Muscle layer of duodenum (tissue), 2 donors: ENCODE data around the gene ZNF23.

Experiments
- H3K27ac ChIP-seq: one replicate; pipeline ENCODE4 v1.7.0; 2013; ENCODE audit warnings: mild to moderate bottlenecking, low read length
- H3K27me3 ChIP-seq: one replicate; pipeline ENCODE4 v1.7.0; 2013; ENCODE audit warnings: low read depth, mild to moderate bottlenecking, control low read depth, low read length
- H3K36me3 ChIP-seq, 2 donors: one replicate each; pipeline ENCODE4 v1.7.0; 2013; ENCODE audit warnings: low read length in 2 of 2, control low read depth in 1 of 2, mild to moderate bottlenecking in 1 of 2; ENCODE audit not compliant: insufficient read depth in 2 of 2, control insufficient read depth in 1 of 2
- H3K4me1 ChIP-seq, 2 donors: one replicate each; pipeline ENCODE4 v1.7.0; 2013; ENCODE audit warnings: low read length in 2 of 2, mild to moderate bottlenecking in 2 of 2, control low read depth in 1 of 2, moderate library complexity in 1 of 2; ENCODE audit not compliant: insufficient read depth in 2 of 2, control insufficient read depth in 1 of 2
- H3K4me3 ChIP-seq, 2 donors: one replicate each; pipeline ENCODE4 v1.7.0; 2013; ENCODE audit warnings: low read length in 2 of 2, low read depth in 1 of 2, mild to moderate bottlenecking in 1 of 2
- H3K9me3 ChIP-seq, 2 donors: one replicate each; pipeline ENCODE4 v1.7.0; 2013; ENCODE audit warnings: low read length in 2 of 2, control low read depth in 1 of 2, mild to moderate bottlenecking in 1 of 2; ENCODE audit not compliant: control insufficient read depth in 1 of 2
- donor health status: healthy.

The ZNF23 gene

GRCh38 chr16:71426880-71427615 lies 35.0 kb downstream of the ZNF23 start:
- H3K36me3 ChIP-seq: no peaks in the 10 kb centered on the region
- H3K27me3 ChIP-seq: peaks cover 7% of the 10 kb centered on the region
- H3K4me3 ChIP-seq: no peak overlapping the region
- no peaks in the 10 kb centered on the region for H3K4me1 ChIP-seq
- H3K9me3 ChIP-seq: peaks cover 0 to 6% of the 10 kb centered on the region in 2 donors
- no peak overlapping the region for H3K27ac ChIP-seq

- Histone ChIP-seq H3K27me3 (peaks cover 7% of the 10 kb centered on the region), H3K27ac (no peak overlapping the region), H3K4me1 (no peaks in the 10 kb centered on the region), H3K4me3 (no peak overlapping the region), H3K36me3 (no peaks in the 10 kb centered on the region), H3K9me3 (peaks cover 0 to 6% of the 10 kb centered on the region in 2 donors)
These were observed 35.8 kb downstream of the ZNF23 start for GRCh38 chr16:71426069-71426879.

GRCh38 chr16:71425746-71426068 lies 36.3 kb downstream of the ZNF23 start:
- no peaks in the 10 kb centered on the region for H3K36me3 ChIP-seq

GRCh38 chr16:71424626-71425025 lies 37.4 kb downstream of the ZNF23 start:
- no peaks in the 10 kb centered on the region for H3K36me3 ChIP-seq
- no peak overlapping the region for H3K27ac ChIP-seq
- peaks cover 3 to 6% of the 10 kb centered on the region in 2 donors for H3K9me3 ChIP-seq
- peaks cover 7% of the 10 kb centered on the region for H3K27me3 ChIP-seq
- H3K4me3 ChIP-seq: no peak overlapping the region
- no peaks in the 10 kb centered on the region for H3K4me1 ChIP-seq

More at GRCh38 chr16:71425746-71426068, 36.3 kb downstream of the ZNF23 start:
- Histone ChIP-seq H3K27ac (no peak overlapping the region), H3K4me3 (no peak overlapping the region), H3K27me3 (peaks cover 7% of the 10 kb centered on the region), H3K9me3 (peaks cover 2 to 6% of the 10 kb centered on the region in 2 donors), H3K4me1 (no peaks in the 10 kb centered on the region)

DNA sequence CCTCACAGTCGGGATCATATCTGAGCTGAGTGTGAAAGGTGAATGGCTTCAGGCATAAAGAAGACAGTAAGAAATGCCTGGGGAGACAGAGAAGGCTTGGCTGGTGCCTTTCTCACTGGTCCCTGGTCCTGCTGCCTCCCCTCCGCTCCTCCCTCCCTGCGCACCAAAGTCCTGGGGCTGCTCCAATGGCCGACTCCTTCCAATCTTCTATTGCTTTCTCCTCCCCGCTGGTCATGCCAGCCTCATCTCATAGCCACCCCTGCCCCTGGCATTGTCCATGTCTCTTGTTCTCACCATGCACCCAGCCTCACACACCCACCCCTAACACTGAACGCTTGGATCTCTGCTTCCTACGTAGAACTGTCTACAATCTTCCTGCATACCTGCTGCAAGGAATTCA lies 38.2 kb downstream of the ZNF23 start:
- Histone ChIP-seq H3K27me3 (peaks cover 7% of the 10 kb centered on the region), H3K36me3 (no peaks in the 10 kb centered on the region), H3K4me1 (no peaks in the 10 kb centered on the region), H3K27ac (no peak overlapping the region), H3K9me3 (peaks cover 3 to 5% of the 10 kb centered on the region in 2 donors), H3K4me3 (no peak overlapping the region)

DNA sequence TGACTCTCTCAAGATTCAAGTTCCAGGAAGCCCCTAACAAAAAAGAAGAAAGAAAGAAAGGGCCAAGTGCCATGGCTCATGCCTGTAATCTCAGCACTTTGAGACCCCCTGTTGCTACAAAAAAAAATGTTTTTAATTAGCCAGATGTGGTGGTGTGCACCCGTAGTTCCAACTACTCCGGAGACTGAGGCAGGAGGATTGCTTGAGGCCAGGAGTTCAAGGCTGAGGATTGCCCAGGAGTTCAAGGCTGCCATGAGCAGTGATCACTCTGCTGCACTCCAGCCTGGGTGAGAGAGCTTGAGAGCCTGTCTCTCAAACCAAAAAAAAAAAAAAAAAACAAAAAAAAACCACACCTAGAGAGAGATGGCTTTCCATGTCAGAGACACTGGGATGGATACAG lies 39.0 kb downstream of the ZNF23 start:
- H3K27me3 ChIP-seq: peaks cover 7% of the 10 kb centered on the region
- H3K27ac ChIP-seq: no peak overlapping the region
- H3K9me3 ChIP-seq: peaks cover 0 to 3% of the 10 kb centered on the region in 2 donors
- H3K36me3 ChIP-seq: no peaks in the 10 kb centered on the region
- no peak overlapping the region for H3K4me3 ChIP-seq
- H3K4me1 ChIP-seq: no peaks in the 10 kb centered on the region

GRCh38 chr16:71421911-71422310 lies 40.1 kb downstream of the ZNF23 start:
- Histone ChIP-seq H3K27me3 (peaks cover 4% of the 10 kb centered on the region), H3K27ac (no peak overlapping the region), H3K36me3 (no peaks in the 10 kb centered on the region), H3K9me3 (peaks cover 0 to 3% of the 10 kb centered on the region in 2 donors), H3K4me3 (no peak overlapping the region), H3K4me1 (no peaks in the 10 kb centered on the region)

DNA sequence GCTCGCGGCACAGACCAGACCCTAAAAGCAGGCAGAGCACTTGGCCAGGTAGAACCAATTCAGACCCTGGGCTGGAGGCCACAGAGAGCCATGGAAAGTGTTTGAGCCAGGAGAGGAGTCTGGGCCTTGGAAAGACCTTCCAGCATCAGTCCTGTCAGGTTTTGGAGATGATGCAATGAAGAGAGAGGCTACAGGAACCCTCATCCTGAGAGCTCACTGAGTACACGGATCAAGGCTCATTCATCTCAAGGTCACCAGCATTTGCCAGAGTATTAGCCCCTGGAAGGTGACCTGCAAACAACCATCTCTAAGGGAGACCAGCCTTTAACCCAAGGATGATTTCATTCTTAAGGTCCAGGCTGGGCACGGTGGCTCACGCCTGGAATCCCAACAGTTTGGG lies 48.0 kb downstream of the ZNF23 start:
- no peaks in the 10 kb centered on the region for H3K27me3 ChIP-seq
- H3K4me3 ChIP-seq: no peak overlapping the region
- peaks cover 0 to 7% of the 10 kb centered on the region in 2 donors for H3K4me1 ChIP-seq
- no peak overlapping the region for H3K27ac ChIP-seq
- no peaks in the 10 kb centered on the region for H3K9me3 ChIP-seq
- no peaks in the 10 kb centered on the region for H3K36me3 ChIP-seq

DNA sequence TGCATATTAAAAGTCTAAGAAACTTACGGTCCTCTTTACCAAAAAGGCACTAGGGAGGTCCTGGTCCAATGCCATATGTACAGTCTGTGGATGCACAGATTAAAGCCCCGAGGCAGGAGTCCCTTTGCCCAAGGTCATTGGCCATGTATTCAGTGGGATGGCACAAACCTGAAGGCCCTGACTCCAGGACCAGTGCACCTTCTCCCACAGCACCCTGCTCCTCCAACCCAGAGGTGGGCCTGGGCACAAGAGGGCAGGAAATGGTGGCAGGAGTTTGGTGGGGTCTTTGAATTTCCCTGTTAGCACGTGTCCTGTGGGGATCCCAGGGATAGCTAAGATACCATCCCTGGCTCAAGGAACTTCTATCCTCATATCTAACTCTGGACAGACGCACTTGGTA lies 48.7 kb downstream of the ZNF23 start:
- H3K9me3 ChIP-seq: no peaks in the 10 kb centered on the region
- no peaks in the 10 kb centered on the region for H3K36me3 ChIP-seq
- H3K4me1 ChIP-seq: peaks cover 0 to 7% of the 10 kb centered on the region in 2 donors
- no peaks in the 10 kb centered on the region for H3K27me3 ChIP-seq
- H3K27ac ChIP-seq: no peak overlapping the region
- no peak overlapping the region for H3K4me3 ChIP-seq

GRCh38 chr16:71412270-71413160 lies 49.5 kb downstream of the ZNF23 start:
- Histone ChIP-seq H3K27me3 (no peaks in the 10 kb centered on the region), H3K4me3 (no peak overlapping the region), H3K9me3 (no peaks in the 10 kb centered on the region), H3K27ac (no peak overlapping the region), H3K4me1 (peaks cover 0 to 7% of the 10 kb centered on the region in 2 donors), H3K36me3 (no peaks in the 10 kb centered on the region)

DNA sequence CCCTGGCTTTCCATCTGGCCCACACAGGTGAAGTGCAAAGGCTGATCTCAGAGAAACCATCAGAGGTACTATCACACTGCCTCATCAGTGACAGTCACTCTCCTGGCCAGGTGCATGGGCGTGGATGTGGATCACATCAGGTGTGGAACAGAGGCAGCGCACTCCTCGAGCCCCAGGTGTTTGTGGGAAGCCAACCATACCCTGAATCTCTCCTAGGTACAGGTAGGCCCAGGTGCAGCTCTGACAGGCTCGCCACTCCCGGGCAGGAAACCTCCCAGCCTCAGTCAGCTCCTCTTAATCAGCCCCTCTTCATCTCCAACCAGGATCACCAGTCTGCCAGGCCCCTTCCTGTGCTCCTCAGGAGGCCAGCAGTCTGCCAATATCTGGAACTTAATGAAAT lies 51.9 kb downstream of the ZNF23 start:
- H3K9me3 ChIP-seq: no peaks in the 10 kb centered on the region
- peaks cover 0 to 7% of the 10 kb centered on the region in 2 donors for H3K4me1 ChIP-seq
- no peak overlapping the region for H3K4me3 ChIP-seq
- no peaks in the 10 kb centered on the region for H3K36me3 ChIP-seq
- H3K27me3 ChIP-seq: no peaks in the 10 kb centered on the region
- no peak overlapping the region for H3K27ac ChIP-seq
